ENCODE data around the gene CEP112.

CEP112 gene

GRCh38 chr17:65660947-65661346 is 531.0 kb downstream of the CEP112 start:
- DNase-seq (ENCODE audit: low read depth in 2 of 2, low spot score in 1 of 2), result no peak

GRCh38 chr17:65660078-65660477 is 531.9 kb downstream of the CEP112 start:
- no peak for DNase-seq (ENCODE audit: low read depth in 2 of 2, low spot score in 1 of 2)

- DNase-seq (ENCODE audit: low read depth in 2 of 2, low spot score in 1 of 2), result no peak
Measured at GRCh38 chr17:65659512-65659911, 532.4 kb downstream of the CEP112 start.

GRCh38 chr17:65657251-65657828 is 534.6 kb downstream of the CEP112 start:
- no peak for DNase-seq (ENCODE audit: low read depth in 2 of 2, low spot score in 1 of 2)

GRCh38 chr17:65656390-65657250 is 535.3 kb downstream of the CEP112 start:
- DNase-seq (ENCODE audit: low read depth in 2 of 2, low spot score in 1 of 2), result no peak

GRCh38 chr17:65655706-65656105 is 536.2 kb downstream of the CEP112 start:
- DNase-seq (ENCODE audit: low read depth in 2 of 2, low spot score in 1 of 2), result no peak

GRCh38 chr17:65644545-65644944 is 547.4 kb downstream of the CEP112 start:
- DNase-seq (ENCODE audit: low read depth in 2 of 2, low spot score in 1 of 2), result no peak

GRCh38 chr17:65638221-65638975 is 553.5 kb downstream of the CEP112 start:
- DNase-seq (ENCODE audit: low read depth in 2 of 2, low spot score in 1 of 2), result no peak

- DNase-seq (ENCODE audit: low read depth in 2 of 2, low spot score in 1 of 2), result no peak
Measured at GRCh38 chr17:65637786-65638185, 554.1 kb downstream of the CEP112 start.

GRCh38 chr17:65634533-65634932 is 557.4 kb downstream of the CEP112 start:
- no peak for DNase-seq (ENCODE audit: low read depth in 2 of 2, low spot score in 1 of 2)

- DNase-seq (ENCODE audit: low read depth in 2 of 2, low spot score in 1 of 2), result no peak
Measured at GRCh38 chr17:65633988-65634387, 557.9 kb downstream of the CEP112 start.

GRCh38 chr17:65633146-65633881 is 558.6 kb downstream of the CEP112 start:
- no peak for DNase-seq (ENCODE audit: low read depth in 2 of 2, low spot score in 1 of 2)

- no peak for DNase-seq (ENCODE audit: low read depth in 2 of 2, low spot score in 1 of 2)
Measured at GRCh38 chr17:65630502-65630901, 561.4 kb downstream of the CEP112 start.

GRCh38 chr17:65629234-65629690 is 562.7 kb downstream of the CEP112 start:
- no peak for DNase-seq (ENCODE audit: low read depth in 2 of 2, low spot score in 1 of 2)

GRCh38 chr17:65628644-65629036 is 563.3 kb downstream of the CEP112 start:
- no peak for DNase-seq (ENCODE audit: low read depth in 2 of 2, low spot score in 1 of 2)

- DNase-seq (ENCODE audit: low read depth in 2 of 2, low spot score in 1 of 2), result no peak
Measured at GRCh38 chr17:65627891-65628643, 563.9 kb downstream of the CEP112 start.

GRCh38 chr17:65627108-65627507 is 564.8 kb downstream of the CEP112 start:
- DNase-seq (ENCODE audit: low read depth in 2 of 2, low spot score in 1 of 2), result no peak

GRCh38 chr17:65626451-65626850 is 565.5 kb downstream of the CEP112 start:
- no peak for DNase-seq (ENCODE audit: low read depth in 2 of 2, low spot score in 1 of 2)

GRCh38 chr17:65618516-65618915 is 573.4 kb downstream of the CEP112 start:
- DNase-seq (ENCODE audit: low read depth in 2 of 2, low spot score in 1 of 2), result no peak

- DNase-seq (ENCODE audit: low read depth in 2 of 2, low spot score in 1 of 2), result no peak
Measured at GRCh38 chr17:65617496-65617895, 574.4 kb downstream of the CEP112 start.
